CD4-positive, alpha-beta T cell treated with Interleukin-1 beta for 1 hour (primary cell): ENCODE measurements around the gene SCLY.
A peak's percentile ranks its signal among the peaks of the same experiment; 100 is the strongest.

ENCODE experiments used
- DNase-seq, 2 donors: peaks; one replicate each; pipeline ENCODE4 v3.0.0-alpha.2; 2020 to 2022

The SCLY gene

GRCh38 chr2:238128534-238129001, 67.8 kb downstream of the SCLY start:
- no peak for DNase-seq

GRCh38 chr2:238129166-238130010, 68.6 kb downstream of the SCLY start:
- no peak for DNase-seq

- no peak for DNase-seq
Measured at GRCh38 chr2:238130111-238130695, 69.4 kb downstream of the SCLY start.

- DNase-seq: no peak
Measured at GRCh38 chr2:238130696-238131628, 70.2 kb downstream of the SCLY start.

- no peak for DNase-seq
Measured at GRCh38 chr2:238131761-238132462, 71.1 kb downstream of the SCLY start.

- no peak for DNase-seq
Measured at GRCh38 chr2:238132463-238133450, 72.0 kb downstream of the SCLY start.

- no peak for DNase-seq
Measured at GRCh38 chr2:238133499-238134392, 72.9 kb downstream of the SCLY start.

- no peak for DNase-seq
Measured at GRCh38 chr2:238134393-238134785, 73.6 kb downstream of the SCLY start.

- DNase-seq: no peak
Measured at GRCh38 chr2:238135601-238136150, 74.9 kb downstream of the SCLY start.

GRCh38 chr2:238136820-238137537, 76.2 kb downstream of the SCLY start:
- DNase-seq: peak in 1 of 2 donors; percentile 71

GRCh38 chr2:238137885-238138284, 77.1 kb downstream of the SCLY start:
- DNase-seq: no peak

- no peak for DNase-seq
Measured at GRCh38 chr2:238138331-238139195, 77.8 kb downstream of the SCLY start, which contains the start of gene KLHL30. KLHL30 (plus strand) TSS chr2:238138668; CDS start chr2:238140755, 2,087 bp downstream.

- peak; percentile 11 to 22 for DNase-seq
Measured at GRCh38 chr2:238139196-238140039, 78.6 kb downstream of the SCLY start.

GRCh38 chr2:238140040-238140439, 79.2 kb downstream of the SCLY start:
- DNase-seq: no peak

GRCh38 chr2:238140721-238141540, 80.1 kb downstream of the SCLY start:
- no peak for DNase-seq
